Measurements from ENCODE around the gene PITPNC1.

- TF ChIP-seq CTCF (IDR thresholded peaks at IDR 0.05), result no peak
- no peak for TF ChIP-seq POLR2AphosphoS5 (IDR thresholded peaks at IDR 0.05)
- no peak for TF ChIP-seq POLR2A (IDR thresholded peaks at IDR 0.05)
Observed at GRCh38 chr17:67636834-67637520, 259.9 kb downstream of the PITPNC1 start.
